HEK293 (cell line): ENCODE data around the gene CYP4F2.
"Not testable (repeated sequence)": the region's sequence is repeated elsewhere in the genome, so short reads cannot be mapped to it uniquely, and the experiment has no call there.

Source experiments
- SETDB1 ChIP-seq: IDR thresholded peaks from one replicate; pipeline ENCODE4 v1.6.1; 2017; ENCODE audit warnings: mild to moderate bottlenecking, low read length, moderate library complexity, mixed read lengths; ENCODE audit not compliant: insufficient read length
- TCF7L2 ChIP-seq: IDR thresholded peaks from 2 replicates; pipeline ENCODE4 v1.6.1; 2011; ENCODE audit warnings: low read depth, mild to moderate bottlenecking, inconsistent platforms, low read length, moderate library complexity, borderline replicate concordance
- ZNF223 ChIP-seq: fragments of 450-650 bp; formaldehyde crosslinking; IDR thresholded peaks from 2 replicates; pipeline ENCODE4 v1.5.1; 2016; ENCODE audit warnings: missing biosample characterization, missing genetic modification characterization
- ZNF530 ChIP-seq: fragments of 450-650 bp; formaldehyde crosslinking; IDR thresholded peaks from 2 replicates; pipeline ENCODE4 v1.5.1; 2016; ENCODE audit warnings: low read depth, missing biosample characterization, missing genetic modification characterization
- ZNF600 ChIP-seq: fragments of 450-650 bp; formaldehyde crosslinking; IDR thresholded peaks from 2 replicates; pipeline ENCODE4 v1.5.1; 2016; ENCODE audit warnings: missing biosample characterization, missing genetic modification characterization
- TF ChIP-seq, protein P1 (sequence below): fragments of 450-650 bp; formaldehyde crosslinking; IDR thresholded peaks from 2 replicates; pipeline ENCODE4 v1.5.1; 2016; ENCODE audit warnings: missing biosample characterization, missing genetic modification characterization
- TF ChIP-seq, protein P2 (sequence below): fragments of 450-650 bp; formaldehyde crosslinking; IDR thresholded peaks from 2 replicates; pipeline ENCODE4 v1.5.1; 2017; ENCODE audit warnings: missing biosample characterization, mild to moderate bottlenecking, missing genetic modification characterization, moderate library complexity

- TF ChIP-seq, protein P1, sequence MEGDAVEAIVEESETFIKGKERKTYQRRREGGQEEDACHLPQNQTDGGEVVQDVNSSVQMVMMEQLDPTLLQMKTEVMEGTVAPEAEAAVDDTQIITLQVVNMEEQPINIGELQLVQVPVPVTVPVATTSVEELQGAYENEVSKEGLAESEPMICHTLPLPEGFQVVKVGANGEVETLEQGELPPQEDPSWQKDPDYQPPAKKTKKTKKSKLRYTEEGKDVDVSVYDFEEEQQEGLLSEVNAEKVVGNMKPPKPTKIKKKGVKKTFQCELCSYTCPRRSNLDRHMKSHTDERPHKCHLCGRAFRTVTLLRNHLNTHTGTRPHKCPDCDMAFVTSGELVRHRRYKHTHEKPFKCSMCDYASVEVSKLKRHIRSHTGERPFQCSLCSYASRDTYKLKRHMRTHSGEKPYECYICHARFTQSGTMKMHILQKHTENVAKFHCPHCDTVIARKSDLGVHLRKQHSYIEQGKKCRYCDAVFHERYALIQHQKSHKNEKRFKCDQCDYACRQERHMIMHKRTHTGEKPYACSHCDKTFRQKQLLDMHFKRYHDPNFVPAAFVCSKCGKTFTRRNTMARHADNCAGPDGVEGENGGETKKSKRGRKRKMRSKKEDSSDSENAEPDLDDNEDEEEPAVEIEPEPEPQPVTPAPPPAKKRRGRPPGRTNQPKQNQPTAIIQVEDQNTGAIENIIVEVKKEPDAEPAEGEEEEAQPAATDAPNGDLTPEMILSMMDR (tag by site-specific recombination): not testable (repeated sequence)
- not testable (repeated sequence) for TF ChIP-seq ZNF530 (tag by site-specific recombination); ZNF223 (tag by site-specific recombination); SETDB1; ZNF600 (tag by site-specific recombination); TCF7L2
- TF ChIP-seq, protein P2, sequence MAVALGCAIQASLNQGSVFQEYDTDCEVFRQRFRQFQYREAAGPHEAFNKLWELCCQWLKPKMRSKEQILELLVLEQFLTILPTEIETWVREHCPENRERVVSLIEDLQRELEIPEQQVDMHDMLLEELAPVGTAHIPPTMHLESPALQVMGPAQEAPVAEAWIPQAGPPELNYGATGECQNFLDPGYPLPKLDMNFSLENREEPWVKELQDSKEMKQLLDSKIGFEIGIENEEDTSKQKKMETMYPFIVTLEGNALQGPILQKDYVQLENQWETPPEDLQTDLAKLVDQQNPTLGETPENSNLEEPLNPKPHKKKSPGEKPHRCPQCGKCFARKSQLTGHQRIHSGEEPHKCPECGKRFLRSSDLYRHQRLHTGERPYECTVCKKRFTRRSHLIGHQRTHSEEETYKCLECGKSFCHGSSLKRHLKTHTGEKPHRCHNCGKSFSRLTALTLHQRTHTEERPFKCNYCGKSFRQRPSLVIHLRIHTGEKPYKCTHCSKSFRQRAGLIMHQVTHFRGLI (tag by site-specific recombination): not testable (repeated sequence)
Measured at GRCh38 chr19:15834232-15834631, 63.6 kb downstream of the CYP4F2 start.
